SK-N-SH (cell line): Measurements from ENCODE around the gene MS4A18.

ENCODE experiments used
- EZH2phosphoT487 ChIP-seq: fragments of 200-600 bp; sonication (generic); IDR thresholded peaks from 2 replicates; pipeline ENCODE4 v1.6.1; 2017; ENCODE audit warnings: low read depth, mixed run types, mild to moderate bottlenecking, antibody characterized with exemption, moderate library complexity, borderline replicate concordance
- GABPA ChIP-seq: IDR thresholded peaks from 2 replicates; pipeline ENCODE4 v1.4.0; 2012; ENCODE audit warnings: low read depth, mild to moderate bottlenecking
- GATA2 ChIP-seq: sonication (generic); formaldehyde crosslinking; IDR thresholded peaks from 2 replicates; pipeline ENCODE4 v1.5.0; 2020; ENCODE audit warnings: mild to moderate bottlenecking, missing genetic modification reagents
- NFIC ChIP-seq: IDR thresholded peaks from 2 replicates; pipeline ENCODE4 v1.4.0; 2012; ENCODE audit warnings: borderline replicate concordance
- RAD21 ChIP-seq: IDR thresholded peaks from 2 replicates; pipeline ENCODE4 v1.6.1; 2012; ENCODE audit warnings: mild to moderate bottlenecking, low read length
- RCOR1 ChIP-seq: fragments of 150-350 bp; IDR thresholded peaks from 2 replicates; pipeline ENCODE4 v1.6.1; 2017; ENCODE audit warnings: antibody characterized with exemption, low read length
- SMC3 ChIP-seq: IDR thresholded peaks from 2 replicates; pipeline ENCODE4 v1.6.1; 2012; ENCODE audit warnings: low read depth, low read length, improper control_type of control experiment
- TAF1 ChIP-seq: IDR thresholded peaks from 2 replicates; pipeline ENCODE4 v1.6.1; 2012; ENCODE audit warnings: low read depth, mild to moderate bottlenecking, low read length, moderate library complexity, borderline replicate concordance
- YY1 ChIP-seq: IDR thresholded peaks from 2 replicates; pipeline ENCODE4 v1.4.0; 2012; ENCODE audit warnings: low read depth, mild to moderate bottlenecking
- TF ChIP-seq, protein P1 (sequence below): fragments of 200-600 bp; sonication (generic); IDR thresholded peaks from 2 replicates; pipeline ENCODE4 v1.6.1; 2017; ENCODE audit warnings: antibody characterized with exemption, mild to moderate bottlenecking, moderate library complexity
- TF ChIP-seq, protein P2 (sequence below): IDR thresholded peaks from 2 replicates; pipeline ENCODE4 v1.6.1; 2012; ENCODE audit warnings: mild to moderate bottlenecking, low read depth, low read length, moderate library complexity

DNA sequence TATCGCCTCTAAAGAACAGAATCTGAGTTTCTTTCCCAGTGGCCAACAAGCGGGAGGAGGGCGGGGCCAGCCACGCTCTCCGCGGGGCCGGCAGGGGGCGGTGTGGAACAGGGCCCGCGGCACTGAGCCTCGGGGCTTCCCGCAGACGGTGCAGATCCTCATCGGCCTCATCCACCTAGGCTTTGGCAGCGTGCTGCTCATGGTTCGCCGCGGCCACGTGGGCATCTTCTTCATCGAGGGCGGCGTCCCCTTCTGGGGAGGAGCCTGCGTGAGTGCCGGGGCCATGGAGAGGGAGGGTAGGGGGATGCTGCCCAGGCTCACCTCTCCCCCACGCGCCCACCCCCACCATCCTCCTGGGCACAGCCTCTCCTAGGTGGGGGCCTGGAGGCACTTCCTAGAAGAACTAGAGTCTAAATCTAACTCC is 42.9 kb downstream of the MS4A18 start:
- TF ChIP-seq SMC3, result no peak
- no peak for TF ChIP-seq GABPA
- TF ChIP-seq TAF1, result no peak
- no peak for TF ChIP-seq YY1
- no peak for TF ChIP-seq NFIC
- TF ChIP-seq RAD21, result no peak
- TF ChIP-seq GATA2, result no peak
- TF ChIP-seq, protein P1, sequence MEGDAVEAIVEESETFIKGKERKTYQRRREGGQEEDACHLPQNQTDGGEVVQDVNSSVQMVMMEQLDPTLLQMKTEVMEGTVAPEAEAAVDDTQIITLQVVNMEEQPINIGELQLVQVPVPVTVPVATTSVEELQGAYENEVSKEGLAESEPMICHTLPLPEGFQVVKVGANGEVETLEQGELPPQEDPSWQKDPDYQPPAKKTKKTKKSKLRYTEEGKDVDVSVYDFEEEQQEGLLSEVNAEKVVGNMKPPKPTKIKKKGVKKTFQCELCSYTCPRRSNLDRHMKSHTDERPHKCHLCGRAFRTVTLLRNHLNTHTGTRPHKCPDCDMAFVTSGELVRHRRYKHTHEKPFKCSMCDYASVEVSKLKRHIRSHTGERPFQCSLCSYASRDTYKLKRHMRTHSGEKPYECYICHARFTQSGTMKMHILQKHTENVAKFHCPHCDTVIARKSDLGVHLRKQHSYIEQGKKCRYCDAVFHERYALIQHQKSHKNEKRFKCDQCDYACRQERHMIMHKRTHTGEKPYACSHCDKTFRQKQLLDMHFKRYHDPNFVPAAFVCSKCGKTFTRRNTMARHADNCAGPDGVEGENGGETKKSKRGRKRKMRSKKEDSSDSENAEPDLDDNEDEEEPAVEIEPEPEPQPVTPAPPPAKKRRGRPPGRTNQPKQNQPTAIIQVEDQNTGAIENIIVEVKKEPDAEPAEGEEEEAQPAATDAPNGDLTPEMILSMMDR, result peak; percentile 61
- no peak for TF ChIP-seq EZH2phosphoT487
- no peak for TF ChIP-seq RCOR1
- TF ChIP-seq, protein P2, sequence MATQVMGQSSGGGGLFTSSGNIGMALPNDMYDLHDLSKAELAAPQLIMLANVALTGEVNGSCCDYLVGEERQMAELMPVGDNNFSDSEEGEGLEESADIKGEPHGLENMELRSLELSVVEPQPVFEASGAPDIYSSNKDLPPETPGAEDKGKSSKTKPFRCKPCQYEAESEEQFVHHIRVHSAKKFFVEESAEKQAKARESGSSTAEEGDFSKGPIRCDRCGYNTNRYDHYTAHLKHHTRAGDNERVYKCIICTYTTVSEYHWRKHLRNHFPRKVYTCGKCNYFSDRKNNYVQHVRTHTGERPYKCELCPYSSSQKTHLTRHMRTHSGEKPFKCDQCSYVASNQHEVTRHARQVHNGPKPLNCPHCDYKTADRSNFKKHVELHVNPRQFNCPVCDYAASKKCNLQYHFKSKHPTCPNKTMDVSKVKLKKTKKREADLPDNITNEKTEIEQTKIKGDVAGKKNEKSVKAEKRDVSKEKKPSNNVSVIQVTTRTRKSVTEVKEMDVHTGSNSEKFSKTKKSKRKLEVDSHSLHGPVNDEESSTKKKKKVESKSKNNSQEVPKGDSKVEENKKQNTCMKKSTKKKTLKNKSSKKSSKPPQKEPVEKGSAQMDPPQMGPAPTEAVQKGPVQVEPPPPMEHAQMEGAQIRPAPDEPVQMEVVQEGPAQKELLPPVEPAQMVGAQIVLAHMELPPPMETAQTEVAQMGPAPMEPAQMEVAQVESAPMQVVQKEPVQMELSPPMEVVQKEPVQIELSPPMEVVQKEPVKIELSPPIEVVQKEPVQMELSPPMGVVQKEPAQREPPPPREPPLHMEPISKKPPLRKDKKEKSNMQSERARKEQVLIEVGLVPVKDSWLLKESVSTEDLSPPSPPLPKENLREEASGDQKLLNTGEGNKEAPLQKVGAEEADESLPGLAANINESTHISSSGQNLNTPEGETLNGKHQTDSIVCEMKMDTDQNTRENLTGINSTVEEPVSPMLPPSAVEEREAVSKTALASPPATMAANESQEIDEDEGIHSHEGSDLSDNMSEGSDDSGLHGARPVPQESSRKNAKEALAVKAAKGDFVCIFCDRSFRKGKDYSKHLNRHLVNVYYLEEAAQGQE, result no peak
